Panc1 (cell line): ENCODE results near the gene PPIP5K2. TPM values are rescaled to one million over a fixed set of nuclear protein-coding genes. Genes with fewer than 3 reads are reported as not detected.

Experiments used
- ATAC-seq: fragments of 200-7000 bp; cut with Tn5 transposase; 2 replicates; pipeline ENCODE4 v1.9.1; 2020; ENCODE audit warnings: mild to moderate bottlenecking, moderate library complexity
- BruUV-seq: library from RNA; stranded (reverse); fragments of 400-500 nt; replicated peaks from 2 replicates; lab custom pipeline; 2021; lab: Mats Ljungman, UMichigan
- CTCF ChIA-PET: fragments of 300-600 bp; sonication (Branson Sonifier 250); formaldehyde crosslinking; loops from one replicate; lab custom pipeline; 2022; ENCODE audit warnings: antibody characterized with exemption; lab: Charles Lee
- POLR2A ChIA-PET: fragments of 300-600 bp; sonication (Branson Sonifier 250); formaldehyde crosslinking; loops from one replicate; lab custom pipeline; 2022; ENCODE audit warnings: antibody characterized with exemption; lab: Charles Lee
- DNase-seq: peaks from one replicate; pipeline ENCODE4 v3.0.0-alpha.2; 2010; ENCODE audit warnings: low read depth, low spot score
- H3K27ac ChIP-seq: 2 replicates; pipeline ENCODE4 v1.5.1; 2011; ENCODE audit warnings: mild to moderate bottlenecking, low read length, inconsistent platforms
- H3K27me3 ChIP-seq: fragments of 200-500 bp; sonication (Bioruptor generic); 2 replicates; pipeline ENCODE4 v1.6.0; 2014; ENCODE audit warnings: low read length, inconsistent platforms; ENCODE audit not compliant: control insufficient read depth, insufficient read depth
- H3K36me3 ChIP-seq: fragments of 200-500 bp; sonication (Bioruptor generic); 2 replicates; pipeline ENCODE4 v1.5.1; 2014; ENCODE audit warnings: inconsistent platforms, mild to moderate bottlenecking, low read length, moderate library complexity; ENCODE audit not compliant: control insufficient read depth, insufficient read depth
- H3K4me1 ChIP-seq: 2 replicates; pipeline ENCODE4 v1.5.1; 2011; ENCODE audit warnings: inconsistent platforms, mild to moderate bottlenecking, low read length, moderate library complexity; ENCODE audit not compliant: control insufficient read depth, insufficient read depth
- H3K4me3 ChIP-seq, 2 experiments: 2 replicates each; pipeline ENCODE4 v1.5.1; 2011 to 2012; ENCODE audit warnings: low read depth in 2 of 2, low read length in 2 of 2, mild to moderate bottlenecking in 2 of 2, inconsistent platforms in 1 of 2, moderate library complexity in 1 of 2
- H3K9me3 ChIP-seq: fragments of 200-500 bp; sonication (Bioruptor generic); 2 replicates; pipeline ENCODE4 v1.5.1; 2014; ENCODE audit warnings: low read depth, mild to moderate bottlenecking, inconsistent platforms, low read length, moderate library complexity; ENCODE audit not compliant: control insufficient read depth, insufficient read depth
- CTCF ChIP-seq: fragments of 450-650 bp; IDR thresholded peaks from 2 replicates; pipeline ENCODE4 v1.5.1; 2017; ENCODE audit warnings: mild to moderate bottlenecking
- POLR2AphosphoS5 ChIP-seq: IDR thresholded peaks from 2 replicates; pipeline ENCODE4 v1.6.1; 2012; ENCODE audit warnings: mild to moderate bottlenecking, low read depth, low read length, moderate library complexity
- REST ChIP-seq, 2 experiments: IDR thresholded peaks; 2 replicates each; pipeline ENCODE4 v1.6.1; 2011 to 2012; ENCODE audit warnings: low read depth in 2 of 2, control low read depth in 1 of 2, low read length in 1 of 2, mild to moderate bottlenecking in 1 of 2, moderate library complexity in 1 of 2; ENCODE audit not compliant: insufficient read depth in 1 of 2
- SIN3A ChIP-seq: IDR thresholded peaks from 2 replicates; pipeline ENCODE4 v1.6.1; 2012; ENCODE audit warnings: low read depth, mild to moderate bottlenecking, low read length, moderate library complexity, borderline replicate concordance; ENCODE audit not compliant: insufficient read depth
- TCF7L2 ChIP-seq: IDR thresholded peaks from 2 replicates; pipeline ENCODE4 v1.6.1; 2011; ENCODE audit warnings: mild to moderate bottlenecking, low read depth, low read length, inconsistent platforms
- in situ Hi-C: cut with HindIII; loops from 2 replicates; pipeline ENCODE4 v1.10.0; 2016; ENCODE audit warnings: low sequenced_read_pairs, low pct_unique_long_range_greater_than_20kb
- intact Hi-C: fragments of 100-400 bp; cut with micrococcal nuclease; formaldehyde crosslinking; loops from one replicate; pipeline ENCODE4 v1.10.0; 2022; ENCODE audit not compliant: unreplicated experiment
- total RNA-seq: library from RNA; stranded (reverse); gene quantifications from one replicate; pipeline ENCODE4 v1.2.1, GENCODE V29; 2021; ENCODE audit not compliant: unreplicated experiment

The PPIP5K2 gene
- total RNA-seq, 1 experiment from 2014 or later: 56.8 TPM

- Histone ChIP-seq H3K27me3 (peaks cover 7% of the 10 kb centered on the region; the same call in 1 of the 2 replicates), H3K4me3 (no peak overlapping the region), H3K4me1 (no peaks in the 10 kb centered on the region), H3K9me3 (no peaks in the 10 kb centered on the region), H3K36me3 (no peaks in the 10 kb centered on the region), H3K27ac (no peak overlapping the region)
- ChIA-PET CTCF (no interaction called here), POLR2A (no interaction called here)
- no TSS peak for BruUV-seq
- no peak for ATAC-seq
- DNase-seq: no peak
- no peak for TF ChIP-seq TCF7L2
- no peak for TF ChIP-seq SIN3A
- TF ChIP-seq REST (IDR thresholded peaks at IDR 0.05; ENCODE audit: insufficient read depth in 1 of 2, low read depth in 2 of 2, low read length in 1 of 2): no peak
- no peak for TF ChIP-seq POLR2AphosphoS5
- no peak for TF ChIP-seq CTCF
- in situ Hi-C loops (no loop called here), intact Hi-C loops (no loop called here)
Measured at GRCh38 chr5:103249068-103249467, 129.0 kb downstream of the PPIP5K2 start.

- Histone ChIP-seq H3K9me3 (no peaks in the 10 kb centered on the region), H3K4me1 (peaks cover 5% of the 10 kb centered on the region; the same call in 1 of the 2 replicates), H3K4me3 (no peak overlapping the region), H3K27ac (no peak overlapping the region), H3K36me3 (no peaks in the 10 kb centered on the region; the same call in 1 of the 2 replicates), H3K27me3 (no peaks in the 10 kb centered on the region)
- POLR2A ChIA-PET: no interaction called here
- no TSS peak for BruUV-seq
- in situ Hi-C loops: no loop called here
- no peak for ATAC-seq
- TF ChIP-seq POLR2AphosphoS5 (no peak), TCF7L2 (no peak), REST (IDR thresholded peaks at IDR 0.05; ENCODE audit: insufficient read depth in 1 of 2, low read depth in 2 of 2, low read length in 1 of 2) (no peak), CTCF (no peak), SIN3A (no peak)
- CTCF ChIA-PET: no interaction called here
- intact Hi-C loops: no loop called here
- DNase-seq: no peak
Measured at GRCh38 chr5:103254921-103255320, 134.8 kb downstream of the PPIP5K2 start.
